UCSD-AML1 (cell line): ENCODE data around the gene AHNAK2.

Experiments used
- DNase-seq: peaks from one replicate; lab custom pipeline; 2025; ENCODE audit not compliant: unreplicated experiment; lab: John Stamatoyannopoulos, UW

The AHNAK2 gene

GRCh38 chr14:104940526-104941150, 37.5 kb downstream of the AHNAK2 start:
- DNase-seq, result no peak

GRCh38 chr14:104939666-104940410, 38.3 kb downstream of the AHNAK2 start:
- DNase-seq, result peak; percentile 52

GRCh38 chr14:104938960-104939359, 39.2 kb downstream of the AHNAK2 start:
- DNase-seq, result no peak

- DNase-seq, result no peak
Measured at GRCh38 chr14:104938436-104938835, 39.7 kb downstream of the AHNAK2 start.

- DNase-seq, result no peak
Measured at GRCh38 chr14:104937694-104938365, 40.3 kb downstream of the AHNAK2 start.

- no peak for DNase-seq
Measured at GRCh38 chr14:104937161-104937560, 41.0 kb downstream of the AHNAK2 start.

GRCh38 chr14:104936361-104937155, 41.6 kb downstream of the AHNAK2 start:
- no peak for DNase-seq

- DNase-seq, result no peak
Measured at GRCh38 chr14:104935955-104936354, 42.2 kb downstream of the AHNAK2 start.

GRCh38 chr14:104935026-104935650, 43.0 kb downstream of the AHNAK2 start:
- no peak for DNase-seq

- DNase-seq, result no peak
Measured at GRCh38 chr14:104933746-104934733, 44.1 kb downstream of the AHNAK2 start.

- DNase-seq, result peak; percentile 81
Measured at GRCh38 chr14:104932676-104933631, 45.2 kb downstream of the AHNAK2 start.

- no peak for DNase-seq
Measured at GRCh38 chr14:104931771-104932675, 46.2 kb downstream of the AHNAK2 start.

GRCh38 chr14:104931304-104931770, 46.8 kb downstream of the AHNAK2 start:
- DNase-seq, result no peak

- no peak for DNase-seq
Measured at GRCh38 chr14:104930526-104931303, 47.5 kb downstream of the AHNAK2 start.

GRCh38 chr14:104929268-104930230, 48.6 kb downstream of the AHNAK2 start:
- DNase-seq, result no peak
